ENCODE data around the gene ARHGAP6. TPM values are rescaled to one million over a fixed set of nuclear protein-coding genes. Genes with fewer than 3 reads are reported as not detected.

ARHGAP6 gene
- total and polyA plus RNA-seq, 2 donors (not counting 3 experiments of a cell fraction or from before 2014, with no cell fraction given), result 0.69 to 0.83 TPM

DNA sequence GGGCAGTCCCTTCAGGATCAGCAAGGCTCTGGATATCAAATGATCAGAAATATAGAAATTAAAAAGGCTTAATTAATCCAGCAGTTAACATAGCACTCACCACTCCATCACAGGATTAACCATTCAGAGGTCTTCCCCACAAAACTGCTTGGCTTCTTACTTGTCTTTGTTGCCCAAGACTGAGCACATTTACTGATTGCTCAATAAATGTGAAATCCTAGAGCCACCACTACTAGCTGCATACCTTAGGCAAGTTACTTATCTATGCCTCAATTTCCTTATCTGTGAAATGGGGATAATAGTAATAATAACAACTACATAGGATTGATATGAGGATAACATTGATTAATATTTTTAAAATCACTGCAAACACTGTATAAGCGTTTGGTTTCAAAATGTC lies 124.2 kb downstream of the ARHGAP6 start:
- H3K9me3 ChIP-seq (replicated peaks; ENCODE audit: control insufficient read depth, insufficient read depth, low read length), result no peaks in the 10 kb centered on the region
- no peaks in the 10 kb centered on the region for H3K4me1 ChIP-seq (ENCODE audit: control insufficient read depth, extremely low read depth, insufficient read depth, low read length)
- no peaks in the 10 kb centered on the region for H3K36me3 ChIP-seq (ENCODE audit: control insufficient read depth in 2 of 2, extremely low read depth in 1 of 2, insufficient read depth in 2 of 2, low read length in 2 of 2)
- H3K27me3 ChIP-seq (ENCODE audit: control insufficient read depth in 2 of 2, insufficient read depth in 2 of 2, low read length in 2 of 2), result peaks cover 0 to 3% of the 10 kb centered on the region in 2 experiments
- no peak overlapping the region for H3K4me3 ChIP-seq (replicated peaks in 1 of 3; ENCODE audit: insufficient read depth in 1 of 3, low read depth in 1 of 3, low read length in 3 of 3)
- no peaks in the 10 kb centered on the region for H4K20me1 ChIP-seq (replicated peaks; ENCODE audit: control insufficient read depth, extremely low read depth, insufficient read depth, low read length)
- no peak overlapping the region for H2AFZ ChIP-seq (ENCODE audit: low read depth, low read length)
- POLR2A ChIA-PET, result no interaction called here
- CTCF ChIA-PET, result interaction anchor here (0.9 to 1.1 kb wide), 2 partner anchors 10 to 160 kb away, joined by 3 to 4 read pairs; no protein-coding TSS in a partner anchor
- no peaks in the 10 kb centered on the region for H3K79me2 ChIP-seq (ENCODE audit: control insufficient read depth, insufficient read depth, low read length)
- FAIRE-seq, result no peak
- BruUV-seq (replicated peaks), result no TSS peak
- DNase-seq (ENCODE audit: low read depth, low spot score), result no peak
- intact Hi-C loops (cut with micrococcal nuclease) (no loop called here), dilution Hi-C loops (cut with MboI; ENCODE audit: extremely low pct_ligation_motif_present, low sequenced_read_pairs) (no loop called here)
- no peaks in the 10 kb centered on the region for H3K9me1 ChIP-seq (replicated peaks; ENCODE audit: control insufficient read depth, extremely low read depth, insufficient read depth, low read length)
- no peak overlapping the region for H3K9ac ChIP-seq (replicated peaks; ENCODE audit: extremely low read depth, insufficient read depth, low read length)
- TF ChIP-seq EZH2 (IDR thresholded peaks at IDR 0.05; ENCODE audit: borderline replicate concordance, low read depth, low read length, severe bottlenecking), result no peak
- TF ChIP-seq FOS (IDR thresholded peaks at IDR 0.05; ENCODE audit: borderline replicate concordance, insufficient read depth, low read length), result no peak
- TF ChIP-seq, protein P1, sequence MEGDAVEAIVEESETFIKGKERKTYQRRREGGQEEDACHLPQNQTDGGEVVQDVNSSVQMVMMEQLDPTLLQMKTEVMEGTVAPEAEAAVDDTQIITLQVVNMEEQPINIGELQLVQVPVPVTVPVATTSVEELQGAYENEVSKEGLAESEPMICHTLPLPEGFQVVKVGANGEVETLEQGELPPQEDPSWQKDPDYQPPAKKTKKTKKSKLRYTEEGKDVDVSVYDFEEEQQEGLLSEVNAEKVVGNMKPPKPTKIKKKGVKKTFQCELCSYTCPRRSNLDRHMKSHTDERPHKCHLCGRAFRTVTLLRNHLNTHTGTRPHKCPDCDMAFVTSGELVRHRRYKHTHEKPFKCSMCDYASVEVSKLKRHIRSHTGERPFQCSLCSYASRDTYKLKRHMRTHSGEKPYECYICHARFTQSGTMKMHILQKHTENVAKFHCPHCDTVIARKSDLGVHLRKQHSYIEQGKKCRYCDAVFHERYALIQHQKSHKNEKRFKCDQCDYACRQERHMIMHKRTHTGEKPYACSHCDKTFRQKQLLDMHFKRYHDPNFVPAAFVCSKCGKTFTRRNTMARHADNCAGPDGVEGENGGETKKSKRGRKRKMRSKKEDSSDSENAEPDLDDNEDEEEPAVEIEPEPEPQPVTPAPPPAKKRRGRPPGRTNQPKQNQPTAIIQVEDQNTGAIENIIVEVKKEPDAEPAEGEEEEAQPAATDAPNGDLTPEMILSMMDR (IDR thresholded peaks at IDR 0.05; ENCODE audit: extremely low read depth in 1 of 2, insufficient read depth in 1 of 2, low read depth in 1 of 2, low read length in 2 of 2), result no peak
- no peak for TF ChIP-seq MYC (IDR thresholded peaks at IDR 0.05; ENCODE audit: low read depth, low read length)
- no peak for TF ChIP-seq POLR2A (IDR thresholded peaks at IDR 0.05; ENCODE audit: low read depth, low read length)
- TF ChIP-seq GATA2 (IDR thresholded peaks at IDR 0.05; ENCODE audit: insufficient read depth, insufficient read length, low read depth, low read length), result no peak
- no peak for TF ChIP-seq JUN (IDR thresholded peaks at IDR 0.05; ENCODE audit: borderline replicate concordance, insufficient read depth, insufficient read length, low read depth)
- TF ChIP-seq, protein P2, sequence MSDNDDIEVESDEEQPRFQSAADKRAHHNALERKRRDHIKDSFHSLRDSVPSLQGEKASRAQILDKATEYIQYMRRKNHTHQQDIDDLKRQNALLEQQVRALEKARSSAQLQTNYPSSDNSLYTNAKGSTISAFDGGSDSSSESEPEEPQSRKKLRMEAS (IDR thresholded peaks at IDR 0.05; ENCODE audit: insufficient read depth, insufficient read length), result no peak
- TF ChIP-seq POLR2AphosphoS5 (IDR thresholded peaks at IDR 0.05; ENCODE audit: insufficient read depth, low read depth, low read length), result no peak
- no peak overlapping the region for H3K27ac ChIP-seq (ENCODE audit: insufficient read depth, low read depth, low read length)
- H3K4me2 ChIP-seq (ENCODE audit: insufficient read depth, low read length), result no peak overlapping the region
